Measurements from ENCODE around the gene ALX4.

ALX4 gene

DNA sequence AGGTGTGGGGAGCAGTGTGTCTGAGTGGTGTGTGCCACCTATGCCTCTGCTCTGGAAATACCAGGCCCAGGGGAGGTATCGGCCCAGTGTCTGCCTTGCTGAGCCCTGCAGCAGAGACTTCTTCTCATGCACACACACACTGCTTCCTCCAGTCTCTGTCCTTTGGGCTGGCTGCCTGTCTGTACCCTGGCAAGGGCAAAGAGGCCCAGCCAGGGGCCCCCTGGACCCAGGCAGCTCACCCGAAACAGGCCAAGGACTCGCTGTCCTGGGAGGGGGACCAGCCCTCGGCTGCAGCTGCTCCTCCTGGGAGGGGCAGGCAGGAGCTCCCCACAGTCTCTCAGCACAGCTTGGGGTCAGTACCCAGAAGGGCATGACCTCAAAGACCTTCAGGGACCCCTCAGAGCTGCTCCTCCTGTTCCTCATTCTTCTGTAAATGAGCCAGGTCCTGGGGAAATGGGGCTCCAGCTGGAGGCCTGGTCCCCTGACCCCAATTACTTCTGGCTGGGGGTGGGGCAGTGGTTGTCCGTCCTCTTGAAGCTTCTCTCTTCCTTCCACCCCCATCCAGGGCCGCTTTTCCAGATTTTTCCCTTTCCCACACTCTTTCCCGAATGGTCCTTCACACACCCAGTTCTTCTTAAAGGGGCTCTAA, 24.5 kb upstream of the ALX4 start:
- no peak for DNase-seq

DNA sequence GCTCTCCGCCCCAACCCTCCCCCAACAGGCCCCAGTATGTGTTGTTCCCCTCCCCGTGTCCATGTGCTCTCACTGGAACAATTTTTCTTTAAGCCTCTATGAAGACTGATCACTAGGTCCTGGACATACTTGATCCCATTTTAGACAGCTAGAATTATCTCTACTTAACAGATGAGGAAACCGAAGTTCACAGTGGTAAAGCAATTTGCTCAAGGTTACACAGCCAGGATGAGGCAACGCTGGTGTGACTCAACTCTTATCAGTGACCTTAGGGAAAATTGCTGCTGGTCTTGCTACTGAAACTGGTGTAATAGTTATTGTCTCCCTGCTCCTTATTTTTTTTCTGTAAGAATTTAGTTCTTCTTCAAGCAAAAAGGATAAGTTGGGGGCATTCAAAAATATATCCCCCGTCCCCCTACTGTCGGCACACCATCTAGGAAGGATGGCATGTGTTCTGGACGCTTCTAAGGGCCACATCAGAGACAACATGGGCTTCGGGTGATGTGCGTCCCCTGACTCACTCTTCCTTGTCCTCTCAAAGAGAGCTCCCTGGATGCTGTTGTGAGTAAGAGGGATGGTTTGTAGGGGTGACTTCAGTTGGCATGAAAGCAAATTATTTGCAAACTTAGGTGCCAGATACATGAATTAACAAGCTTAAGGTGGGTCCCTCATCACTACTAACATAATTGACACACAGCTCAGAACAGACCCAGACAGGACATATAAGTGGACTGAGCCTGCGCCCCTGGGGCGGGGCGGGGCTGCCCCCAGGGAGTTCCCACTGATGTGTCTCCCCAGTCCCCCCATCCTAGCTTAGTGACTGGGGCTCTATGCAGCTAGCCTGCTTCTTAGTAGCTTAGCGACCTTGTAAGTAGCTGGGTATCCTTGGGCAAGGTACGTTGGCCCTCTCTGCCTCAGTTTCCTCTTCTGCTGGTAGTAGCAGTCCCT, 23.6 kb upstream of the ALX4 start:
- DNase-seq: no peak

DNA sequence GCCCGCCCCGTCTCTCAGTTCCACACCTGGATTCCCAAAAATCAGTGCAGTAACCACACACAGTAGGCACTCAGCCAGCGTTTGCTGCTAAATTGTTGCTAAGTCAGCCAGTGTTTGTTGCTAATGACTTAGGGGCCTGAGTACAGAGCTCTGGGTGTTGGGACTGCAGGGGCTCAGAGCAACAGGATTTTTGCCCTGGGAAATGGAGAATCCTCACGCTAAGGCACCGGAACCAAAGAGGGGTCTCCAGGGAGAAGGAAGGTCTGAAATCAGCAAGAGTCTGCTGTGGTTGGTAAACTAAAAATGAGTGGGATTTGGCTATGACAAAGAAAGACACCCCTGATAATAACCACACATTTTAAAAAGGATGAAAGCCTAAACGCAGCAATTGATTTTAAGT, 22.7 kb upstream of the ALX4 start:
- DNase-seq: no peak

DNA sequence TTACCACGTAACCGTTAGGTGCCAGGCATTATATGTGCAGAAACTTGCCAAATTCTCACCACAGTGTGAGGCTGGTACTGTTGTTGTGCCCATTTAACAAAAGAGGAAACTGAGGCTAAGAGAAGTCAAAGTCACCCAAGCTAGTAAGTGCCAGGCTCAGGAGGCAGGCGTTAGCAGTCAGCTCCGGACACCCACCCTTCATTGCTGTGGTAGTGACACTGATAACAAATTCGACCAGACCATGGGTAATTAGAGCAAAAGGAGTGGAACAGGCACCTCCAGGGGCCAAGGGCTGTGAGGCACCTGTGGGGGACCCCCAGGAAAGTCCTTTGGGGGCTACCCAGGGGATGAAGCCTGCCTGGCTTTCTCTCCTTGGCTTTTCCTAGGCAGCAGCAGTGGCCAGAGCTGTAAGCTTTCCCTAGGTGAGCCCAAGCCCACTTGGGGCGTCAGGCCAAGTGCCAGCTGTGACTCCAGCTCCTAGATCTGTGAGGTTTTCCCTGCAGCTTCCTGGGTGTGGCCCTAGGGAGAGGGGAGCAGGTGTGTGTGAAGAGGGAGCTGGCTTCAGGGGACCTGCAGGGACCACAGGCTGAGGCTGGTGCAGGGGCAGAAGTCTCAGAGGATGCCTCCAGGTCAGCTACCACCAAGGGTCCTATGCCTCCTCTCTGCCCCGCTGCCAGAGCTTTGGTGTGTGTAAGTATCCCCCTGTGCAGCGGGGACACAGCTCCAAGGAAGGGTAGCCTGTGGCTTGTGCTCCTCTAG, 19.7 kb upstream of the ALX4 start:
- no peak for DNase-seq

DNA sequence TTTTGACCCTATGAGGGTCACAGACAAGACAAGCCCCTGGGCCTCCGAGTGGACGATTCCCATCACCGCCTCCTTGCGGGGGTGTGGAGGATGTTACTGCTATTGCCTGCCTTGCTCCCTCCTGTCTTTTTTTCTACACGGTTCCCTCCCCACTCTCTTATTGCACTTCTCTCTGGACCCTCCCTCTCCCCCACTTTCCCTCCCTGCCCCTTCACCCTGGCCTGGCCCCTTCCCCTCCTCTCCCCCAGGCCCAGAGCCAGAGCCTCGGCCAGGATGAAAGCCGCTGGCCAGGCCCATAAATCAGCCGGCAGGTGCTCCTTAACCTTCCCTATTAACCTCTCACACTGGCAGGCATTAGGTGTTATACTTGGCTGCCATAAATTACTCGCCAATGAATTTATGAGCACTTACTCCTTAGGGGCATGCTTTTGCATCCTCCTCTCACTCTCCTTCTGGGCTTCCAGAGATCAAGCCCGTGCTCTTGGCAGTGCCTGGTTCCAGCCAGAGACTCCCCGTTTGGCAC, 18.3 kb upstream of the ALX4 start:
- no peak for DNase-seq

DNA sequence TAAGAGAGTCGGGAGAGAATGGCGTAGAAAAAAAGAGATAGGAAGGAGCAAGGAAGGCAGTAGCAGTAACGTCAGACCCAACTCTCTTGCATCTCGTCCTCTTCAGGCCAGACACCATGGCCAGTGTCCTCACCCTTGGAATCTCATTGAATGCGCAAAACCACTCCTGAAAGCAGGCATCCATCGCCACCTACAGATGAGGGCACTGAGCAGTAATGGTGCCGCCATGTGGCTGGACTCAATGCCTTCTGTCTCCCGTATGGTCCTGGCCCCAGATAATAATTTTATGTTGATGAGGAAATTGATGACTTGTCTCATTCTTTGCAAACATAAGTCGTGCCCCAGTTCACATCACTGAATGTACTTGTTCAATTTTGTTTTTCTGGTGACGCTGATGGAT, 17.8 kb upstream of the ALX4 start:
- no peak for DNase-seq

DNA sequence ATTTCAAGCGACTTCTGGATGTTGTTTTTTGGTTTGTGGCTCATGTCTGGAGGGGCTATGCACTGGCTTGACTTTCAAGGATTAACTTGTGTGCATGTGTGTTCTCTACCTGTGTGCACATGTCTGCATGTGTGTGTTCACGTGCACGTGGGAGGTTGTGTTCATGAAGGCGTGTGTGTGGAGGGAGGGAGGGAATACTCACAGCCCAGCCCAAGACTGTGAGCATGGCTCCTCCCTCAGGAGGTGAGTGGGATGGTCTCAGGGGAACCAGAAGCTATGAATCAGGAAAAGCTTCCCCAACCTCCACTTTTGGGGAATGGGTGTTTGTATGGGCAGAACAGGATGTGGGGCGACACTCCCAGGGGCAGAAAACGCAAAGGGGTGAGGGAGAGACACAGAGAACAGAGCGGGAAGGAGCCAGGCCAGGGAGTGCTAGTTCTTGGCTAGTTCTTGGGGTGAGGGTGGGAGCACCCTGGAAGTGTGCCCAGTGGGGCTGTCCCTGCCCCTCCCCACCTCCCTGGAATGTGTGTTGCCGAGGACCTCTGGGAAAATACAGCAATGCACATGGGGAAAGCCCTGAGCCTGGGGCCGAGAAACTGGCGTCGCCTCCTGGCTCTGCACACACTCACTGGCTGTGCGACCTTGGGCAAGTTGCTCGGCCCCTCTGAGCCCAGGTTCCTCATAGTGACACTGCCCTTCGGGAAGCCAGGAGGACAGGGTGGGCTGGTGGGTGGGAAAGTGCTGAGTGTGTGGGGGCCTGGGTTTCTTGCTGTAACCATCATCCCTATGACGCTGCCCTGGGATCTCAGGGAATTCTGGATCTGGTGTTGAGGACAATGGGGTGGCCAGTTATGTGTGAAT, 16.9 kb upstream of the ALX4 start:
- no peak for DNase-seq

DNA sequence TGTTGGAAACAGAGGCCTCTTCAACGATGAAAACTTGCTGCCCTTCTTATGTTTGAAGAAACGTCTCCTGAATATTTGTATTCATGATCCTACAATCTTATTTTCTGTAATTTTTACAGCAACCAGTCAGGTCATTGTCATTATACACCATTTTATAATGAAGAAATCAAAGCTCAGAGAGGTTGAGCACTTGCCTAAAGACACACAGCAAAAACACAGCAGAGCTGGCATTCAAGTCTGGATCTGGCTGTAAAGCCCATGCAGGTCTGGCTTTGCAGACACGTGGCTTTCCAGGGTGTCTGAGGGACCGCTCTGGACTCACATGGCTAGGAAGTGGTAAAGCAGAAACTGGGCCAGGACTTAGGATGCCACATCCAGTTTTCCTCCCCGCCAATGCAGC, 15.8 kb upstream of the ALX4 start:
- DNase-seq: no peak

DNA sequence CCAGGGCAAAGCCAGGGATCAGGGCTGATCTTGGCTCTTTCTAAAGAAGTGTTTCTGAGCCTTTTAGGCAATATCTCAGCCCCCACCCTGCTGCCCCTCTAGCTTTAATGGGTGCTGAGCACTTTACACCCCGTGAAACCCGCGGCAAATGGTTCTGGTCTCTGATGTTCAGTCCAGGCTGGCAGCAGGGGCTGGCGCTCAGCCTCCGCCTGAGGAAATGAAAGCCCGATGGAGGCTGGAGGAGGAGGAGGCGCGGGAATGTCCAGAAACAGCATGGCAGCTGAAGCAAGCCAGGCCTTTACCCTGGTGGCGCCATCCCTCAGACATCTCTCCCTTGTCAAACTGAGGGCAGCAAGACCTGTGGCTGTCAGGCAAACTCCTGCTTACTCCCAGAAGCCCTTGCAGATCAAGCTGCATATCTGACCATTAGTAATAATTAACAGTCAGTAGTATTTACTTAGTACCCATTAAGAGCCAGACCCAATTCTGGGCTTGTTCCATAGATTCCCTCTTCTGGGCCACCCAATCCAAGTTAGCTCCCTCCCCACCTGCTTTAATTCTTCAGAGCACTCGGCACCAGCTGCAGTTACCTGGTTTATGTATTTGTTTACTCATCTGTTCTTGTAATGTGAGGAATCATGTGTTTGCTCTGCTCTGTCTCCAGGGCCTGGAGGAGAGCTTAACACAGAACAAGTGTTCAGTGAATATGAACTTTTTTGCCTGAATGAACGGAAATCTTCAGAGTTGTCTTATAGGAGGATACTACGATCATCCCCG, 15.0 kb upstream of the ALX4 start:
- DNase-seq: no peak

DNA sequence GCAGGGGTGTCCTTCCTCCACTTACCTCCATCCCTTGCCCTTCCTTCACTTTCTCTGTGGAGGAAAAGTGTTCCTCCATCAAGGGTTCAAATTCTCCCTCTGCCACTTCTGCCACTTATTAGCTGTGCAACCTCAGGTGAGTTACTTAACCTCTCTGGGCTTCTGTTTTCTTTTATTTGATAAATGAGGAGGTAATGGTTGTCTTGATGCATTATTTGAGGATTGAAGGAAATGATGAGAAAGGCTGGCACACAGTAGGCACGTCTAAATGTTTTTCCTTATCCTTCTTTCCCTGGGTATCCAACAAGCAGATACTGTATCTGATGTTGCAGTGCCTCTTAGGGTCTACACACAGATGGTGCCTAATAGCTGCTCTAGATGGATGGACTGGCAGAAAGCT, 14.3 kb upstream of the ALX4 start:
- no peak for DNase-seq

DNA sequence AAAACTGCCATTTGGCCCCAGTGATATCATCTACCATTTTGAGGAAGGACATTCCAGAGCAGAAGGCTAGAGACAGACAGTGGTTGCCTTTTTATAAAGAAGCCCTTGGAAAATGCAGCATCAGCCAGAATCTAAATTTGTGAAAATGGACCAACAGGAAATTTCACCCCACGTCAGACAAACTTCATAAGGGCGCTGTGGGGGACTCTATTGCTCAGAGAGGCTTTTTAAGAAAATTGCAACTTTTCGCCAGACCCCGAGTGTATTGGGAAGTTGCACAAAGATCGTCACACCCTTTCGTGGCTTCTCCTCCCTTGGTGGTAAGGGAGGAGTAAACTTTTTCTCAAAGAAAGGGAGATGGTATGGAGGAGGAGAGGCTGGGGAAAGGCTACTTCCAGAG, 12.3 kb upstream of the ALX4 start:
- no peak for DNase-seq

DNA sequence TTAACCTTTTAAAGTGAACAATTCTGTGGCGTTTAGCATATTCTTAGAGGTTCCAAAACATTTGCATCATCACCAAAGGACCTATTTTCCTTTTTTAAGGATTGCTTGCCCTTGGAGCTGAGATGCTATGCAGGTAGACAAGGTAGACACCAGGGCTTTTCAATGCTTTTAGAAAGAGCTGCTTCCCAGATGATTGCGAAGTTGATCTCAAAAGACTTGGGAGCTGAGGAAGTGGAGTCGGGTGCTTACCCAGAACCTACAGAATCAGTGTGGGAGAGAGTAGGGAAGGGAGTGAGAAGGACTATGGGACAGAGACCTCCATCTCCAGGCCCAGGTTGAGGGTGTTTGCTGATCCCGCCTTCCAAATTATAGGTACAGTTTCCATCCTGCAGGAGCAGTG, 11.1 kb upstream of the ALX4 start:
- DNase-seq: no peak

DNA sequence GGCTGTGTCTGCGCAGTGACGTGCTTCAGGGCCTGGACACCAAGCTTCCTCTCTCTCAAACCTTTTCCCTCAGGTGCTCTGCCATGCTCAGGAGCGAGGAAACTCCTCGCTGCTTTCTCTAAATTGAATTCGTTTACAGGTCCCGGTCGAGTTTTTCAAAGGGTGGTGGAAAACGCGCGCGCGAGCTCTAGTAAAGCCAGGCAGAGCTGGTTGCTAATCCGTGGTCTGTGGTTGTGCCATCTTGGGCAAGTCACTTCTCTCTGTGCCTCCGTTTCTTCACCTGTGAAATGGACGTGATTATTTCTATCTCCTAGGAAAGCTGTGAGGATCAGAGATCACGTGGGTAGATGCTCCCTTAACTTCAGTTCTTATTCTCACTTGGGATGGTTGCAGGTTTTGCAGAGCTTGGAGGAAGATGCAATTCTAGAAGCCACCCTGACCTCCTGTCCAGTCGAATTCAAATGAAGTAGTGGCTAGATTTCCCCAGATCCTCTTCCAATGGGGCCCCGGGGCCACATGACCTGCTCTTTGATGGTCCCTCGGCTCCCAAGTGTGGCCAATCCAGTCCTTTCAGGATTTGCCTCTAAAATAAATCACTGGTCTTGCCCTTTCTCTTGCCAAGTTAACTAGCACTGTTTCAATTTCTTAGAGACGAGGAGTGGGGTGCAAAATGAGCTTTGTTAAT, 10.5 kb upstream of the ALX4 start:
- no peak for DNase-seq

DNA sequence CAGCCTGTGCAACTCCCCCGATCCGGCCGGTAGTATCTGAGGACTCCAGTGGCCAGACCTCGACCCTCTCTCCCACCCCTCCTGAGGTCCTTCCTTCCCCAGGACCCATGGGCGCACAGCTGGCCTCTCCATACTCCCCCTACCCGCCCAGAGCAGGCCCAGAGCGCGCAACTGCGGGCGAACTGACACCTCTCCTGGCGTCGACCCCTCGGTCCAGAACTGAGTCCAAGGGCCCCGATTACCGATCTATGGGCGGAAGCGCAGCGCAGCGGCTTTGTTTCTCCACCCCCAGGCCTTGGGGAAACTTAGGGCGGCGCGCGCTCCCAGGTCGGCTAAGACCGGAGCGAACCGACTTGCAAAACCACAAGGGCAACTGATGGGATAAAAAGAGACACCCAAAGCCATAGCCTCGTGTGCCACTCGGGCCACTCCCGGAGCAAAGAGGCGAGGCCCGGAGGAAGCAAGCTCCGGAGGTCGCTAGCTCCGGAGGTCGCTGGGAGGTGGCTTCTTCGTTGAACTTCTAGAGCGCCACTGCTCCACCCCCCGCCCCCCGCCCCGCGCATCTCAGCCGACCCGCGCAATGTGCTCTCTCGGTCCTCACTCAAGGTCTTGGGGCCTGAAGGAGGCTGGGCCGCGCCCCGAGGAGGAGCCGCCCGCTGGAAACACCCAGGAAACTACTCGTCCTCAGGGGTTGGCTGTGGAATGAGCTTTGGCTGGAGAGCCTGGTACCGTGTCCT, 9.8 kb upstream of the ALX4 start:
- DNase-seq: no peak

DNA sequence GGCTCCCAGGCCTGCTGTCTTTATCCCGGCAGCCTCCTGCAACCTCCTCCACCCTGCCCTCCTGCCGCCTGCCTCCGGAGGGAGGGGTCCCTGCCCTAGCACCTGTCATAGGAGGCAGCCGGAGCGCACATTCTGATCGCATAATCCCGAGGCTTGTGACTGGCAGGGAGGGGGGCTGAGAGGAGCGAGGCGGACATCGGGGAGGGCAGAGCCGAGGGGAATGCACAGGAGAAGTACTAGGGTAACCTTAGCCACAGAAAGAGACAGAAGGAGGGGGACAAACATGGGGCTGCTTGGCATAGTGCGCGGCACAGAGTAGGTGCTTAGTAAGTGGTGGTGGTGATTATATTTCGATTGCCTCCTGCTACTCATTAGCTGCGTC, 9.2 kb upstream of the ALX4 start:
- no peak for DNase-seq

DNA sequence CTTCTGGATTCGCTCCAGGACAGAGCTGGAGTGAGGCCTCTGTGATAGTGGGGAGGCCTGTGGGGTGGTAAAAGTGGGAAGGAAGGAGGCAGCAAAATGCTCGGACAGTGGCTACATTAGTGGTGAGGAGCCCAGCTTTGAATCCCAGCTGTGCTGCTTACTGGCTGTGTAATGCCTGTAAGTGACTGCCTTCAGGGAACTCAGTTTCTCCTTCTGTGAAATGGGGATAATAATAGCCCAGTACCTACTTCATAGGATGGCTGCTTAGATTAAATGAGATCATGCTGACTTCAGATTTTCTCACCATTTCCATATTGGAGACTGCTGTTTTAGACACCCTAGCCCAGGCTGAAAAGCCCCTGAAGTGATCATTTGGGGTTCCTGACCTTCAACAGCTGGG, 8.4 kb upstream of the ALX4 start:
- DNase-seq: no peak

DNA sequence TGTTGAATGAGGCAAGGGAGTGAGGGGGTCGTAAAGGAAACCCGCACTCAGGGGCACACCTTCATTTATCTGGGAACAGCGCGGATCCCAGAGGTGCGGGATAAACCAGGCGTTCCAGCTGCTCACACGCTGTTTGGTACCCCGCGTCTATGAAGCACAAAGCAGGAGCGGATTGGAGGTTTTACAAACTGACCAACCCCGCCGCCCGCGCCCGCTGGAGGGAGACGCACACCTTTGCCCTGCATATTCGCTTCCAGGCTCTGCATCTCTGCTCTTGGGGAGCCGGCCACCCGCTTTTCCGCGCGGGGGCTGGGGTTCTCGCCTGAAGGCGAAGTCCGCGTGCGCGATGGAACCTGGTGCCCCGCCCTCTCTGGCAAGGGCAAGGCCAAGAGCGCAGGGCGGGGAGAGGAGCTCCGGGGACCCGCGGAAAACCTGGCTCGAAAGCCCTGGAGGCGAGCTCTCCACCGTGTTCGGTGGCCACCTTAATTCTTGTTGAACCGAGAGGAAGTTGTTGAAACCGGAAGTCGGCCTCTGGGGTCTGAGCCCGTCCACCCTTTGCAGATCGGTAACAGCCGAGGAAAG, 6.8 kb upstream of the ALX4 start:
- no peak for DNase-seq

DNA sequence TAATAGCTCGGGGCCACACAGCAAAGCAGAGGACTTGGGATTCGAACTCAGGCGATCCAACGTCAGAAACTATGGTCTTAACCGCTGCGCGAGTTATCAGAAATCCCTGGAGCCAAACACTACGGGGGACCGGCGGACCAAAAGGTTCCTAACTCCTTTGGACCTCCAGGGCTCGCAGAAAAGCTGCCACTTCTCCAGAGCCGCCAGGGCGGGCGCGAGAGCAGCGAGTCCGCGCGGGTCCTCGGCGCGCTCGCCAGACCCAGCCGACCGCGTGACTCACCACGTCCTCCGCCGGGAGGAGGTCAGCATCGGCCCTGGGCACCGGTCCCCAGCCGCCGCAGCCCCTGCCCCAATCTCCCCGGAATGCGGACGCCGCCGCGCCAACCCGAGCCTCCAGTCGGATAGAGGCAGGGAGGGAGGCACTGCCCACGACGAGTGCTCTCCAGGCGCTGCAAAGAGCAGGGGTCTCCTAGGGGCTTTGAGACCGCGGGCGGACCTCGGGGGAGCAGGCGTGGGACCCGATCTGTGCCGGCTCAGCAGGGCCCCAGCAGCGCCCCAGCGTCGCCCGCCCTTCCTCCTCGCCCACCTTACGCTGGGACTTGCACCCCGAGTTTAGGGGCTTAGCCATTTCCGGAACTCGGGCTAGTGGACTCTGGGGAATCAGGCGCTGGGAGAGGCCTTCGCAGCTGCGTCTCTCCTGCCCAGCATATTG, 6.2 kb upstream of the ALX4 start:
- no peak for DNase-seq

DNA sequence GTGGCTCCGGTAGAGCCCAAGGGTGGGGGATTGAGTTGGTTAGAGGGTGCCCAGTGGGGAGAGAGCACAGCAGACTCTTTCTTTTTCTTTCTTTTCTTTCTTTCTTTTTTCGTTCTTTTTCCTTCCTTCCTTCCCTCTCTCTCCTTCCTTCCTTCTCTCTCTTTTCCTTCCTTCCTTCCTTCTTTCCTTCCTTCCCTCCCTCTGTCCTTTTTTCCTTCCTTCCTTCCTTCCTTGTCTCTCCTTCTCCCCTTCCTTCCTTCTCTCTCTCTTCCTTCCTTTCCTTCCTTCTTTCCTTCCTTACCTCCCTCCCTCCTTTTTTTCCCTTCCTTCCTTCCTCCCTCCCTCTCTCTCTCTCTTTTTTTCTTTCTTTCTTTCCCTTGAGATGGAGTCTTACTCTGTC, 4.8 kb upstream of the ALX4 start:
- DNase-seq: no peak

All from NCI-H1694 (cell line).